ENCODE results near the gene CGN. TPM values are rescaled to one million over a fixed set of nuclear protein-coding genes. Genes with fewer than 3 reads are reported as not detected.

CGN gene, protein sequence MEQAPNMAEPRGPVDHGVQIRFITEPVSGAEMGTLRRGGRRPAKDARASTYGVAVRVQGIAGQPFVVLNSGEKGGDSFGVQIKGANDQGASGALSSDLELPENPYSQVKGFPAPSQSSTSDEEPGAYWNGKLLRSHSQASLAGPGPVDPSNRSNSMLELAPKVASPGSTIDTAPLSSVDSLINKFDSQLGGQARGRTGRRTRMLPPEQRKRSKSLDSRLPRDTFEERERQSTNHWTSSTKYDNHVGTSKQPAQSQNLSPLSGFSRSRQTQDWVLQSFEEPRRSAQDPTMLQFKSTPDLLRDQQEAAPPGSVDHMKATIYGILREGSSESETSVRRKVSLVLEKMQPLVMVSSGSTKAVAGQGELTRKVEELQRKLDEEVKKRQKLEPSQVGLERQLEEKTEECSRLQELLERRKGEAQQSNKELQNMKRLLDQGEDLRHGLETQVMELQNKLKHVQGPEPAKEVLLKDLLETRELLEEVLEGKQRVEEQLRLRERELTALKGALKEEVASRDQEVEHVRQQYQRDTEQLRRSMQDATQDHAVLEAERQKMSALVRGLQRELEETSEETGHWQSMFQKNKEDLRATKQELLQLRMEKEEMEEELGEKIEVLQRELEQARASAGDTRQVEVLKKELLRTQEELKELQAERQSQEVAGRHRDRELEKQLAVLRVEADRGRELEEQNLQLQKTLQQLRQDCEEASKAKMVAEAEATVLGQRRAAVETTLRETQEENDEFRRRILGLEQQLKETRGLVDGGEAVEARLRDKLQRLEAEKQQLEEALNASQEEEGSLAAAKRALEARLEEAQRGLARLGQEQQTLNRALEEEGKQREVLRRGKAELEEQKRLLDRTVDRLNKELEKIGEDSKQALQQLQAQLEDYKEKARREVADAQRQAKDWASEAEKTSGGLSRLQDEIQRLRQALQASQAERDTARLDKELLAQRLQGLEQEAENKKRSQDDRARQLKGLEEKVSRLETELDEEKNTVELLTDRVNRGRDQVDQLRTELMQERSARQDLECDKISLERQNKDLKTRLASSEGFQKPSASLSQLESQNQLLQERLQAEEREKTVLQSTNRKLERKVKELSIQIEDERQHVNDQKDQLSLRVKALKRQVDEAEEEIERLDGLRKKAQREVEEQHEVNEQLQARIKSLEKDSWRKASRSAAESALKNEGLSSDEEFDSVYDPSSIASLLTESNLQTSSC
- total RNA-seq (2022; extraction: Qiagen RNA extraction): 2.0 to 2.4 TPM (median 2.3 TPM) in 5 replicates

DNA sequence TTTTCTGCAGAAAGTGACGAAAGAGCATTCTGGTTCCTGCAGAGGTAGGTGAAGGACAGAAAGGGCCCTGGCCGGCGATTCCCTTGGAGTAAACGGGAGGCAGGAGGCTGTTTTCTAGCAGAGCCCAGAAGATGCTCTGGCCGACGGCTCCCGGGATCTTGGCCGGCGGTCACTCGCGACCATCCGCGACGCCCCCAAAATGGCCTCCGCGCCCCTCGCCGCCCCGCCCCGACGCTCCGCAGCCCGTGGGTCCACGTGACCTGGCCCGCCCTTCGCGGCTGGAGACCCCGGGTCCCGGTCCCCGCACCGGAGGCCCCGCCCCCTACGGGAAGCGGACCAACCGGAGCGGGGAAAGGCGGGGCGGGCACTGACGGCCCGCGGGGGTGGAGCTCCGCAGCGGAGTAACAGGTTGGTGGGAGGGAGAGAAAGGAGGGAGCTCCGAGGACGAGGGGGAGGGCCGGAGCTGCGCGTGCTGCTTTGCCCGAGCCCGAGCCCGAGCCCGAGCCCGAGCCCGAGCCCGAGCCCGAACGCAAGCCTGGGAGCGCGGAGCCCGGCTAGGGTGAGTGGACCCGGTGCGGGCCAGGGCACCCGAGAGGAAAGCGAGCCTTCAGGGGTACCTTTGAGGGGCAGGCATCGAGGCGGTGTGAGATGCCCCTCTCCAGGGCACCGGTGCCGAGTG, at the start of gene CGN:
CGN (plus strand) TSS at position 431 of the 679 bp plus-strand sequence. CDS start 7,133 bp downstream, outside the sequence.

DNA sequence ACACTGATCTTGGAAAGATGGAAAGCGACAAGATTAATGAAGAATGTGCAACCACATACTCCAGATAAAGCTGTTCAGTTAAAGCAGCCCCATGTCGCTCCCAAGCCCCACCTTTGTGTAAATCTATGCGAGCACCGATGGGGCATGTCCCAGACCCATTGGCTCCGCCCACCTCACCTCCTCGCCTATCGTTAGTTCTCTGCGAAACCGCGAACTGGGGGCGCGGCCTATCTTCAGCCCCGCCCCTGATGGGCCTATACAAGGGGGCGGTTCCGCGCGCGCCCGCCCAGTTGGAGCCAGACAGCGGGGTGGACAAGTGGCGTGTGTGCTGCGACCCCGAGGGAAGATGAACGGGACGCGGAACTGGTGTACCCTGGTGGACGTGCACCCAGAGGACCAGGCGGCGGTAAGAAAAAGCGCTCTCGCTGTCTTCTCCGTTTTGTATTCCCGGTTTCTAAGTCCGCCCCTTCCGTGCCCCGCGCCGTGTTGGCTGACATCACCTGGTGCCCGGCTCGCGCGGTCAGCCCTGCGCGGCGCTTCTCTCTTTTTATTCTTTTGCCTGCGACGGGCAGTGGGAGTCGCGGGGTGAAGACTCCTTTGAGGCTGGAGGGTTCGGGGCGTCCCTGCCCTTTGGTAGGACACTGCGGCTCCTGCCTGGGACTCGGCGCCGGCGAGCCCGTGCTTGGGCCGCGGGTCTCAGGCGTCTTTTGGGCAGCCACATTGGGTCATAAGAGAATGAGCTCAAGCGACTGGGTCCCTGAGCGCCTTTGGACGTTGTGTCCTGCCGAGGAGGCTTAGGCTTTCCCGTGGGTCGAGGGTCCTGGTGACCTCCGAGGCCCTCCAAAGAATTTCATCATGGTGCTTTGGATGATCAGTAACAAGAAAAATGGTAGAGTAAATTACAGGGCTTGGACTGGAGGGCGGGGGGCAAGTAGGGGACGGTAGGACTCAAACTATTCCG, 29.1 kb downstream of the CGN start, which contains the start of gene TUFT1:
TUFT1 (plus strand) TSS at position 289 of the 961 bp plus-strand sequence; CDS start at position 347, 58 bp downstream.

Other genes with a start within 250 kb of the CGN start
- gene ZNF687, start 229.1 kb upstream of the CGN start, total RNA-seq (2022; extraction: Qiagen RNA extraction): 13.0 to 15.0 TPM (median 14.0 TPM) in 5 replicates
- gene PI4KB, start 184.0 kb upstream of the CGN start, total RNA-seq (2022; extraction: Qiagen RNA extraction): 23.7 to 26.5 TPM (median 24.6 TPM) in 5 replicates
- gene RFX5, start 164.1 kb upstream of the CGN start, total RNA-seq (2022; extraction: Qiagen RNA extraction): 16.5 to 24.4 TPM (median 21.4 TPM) in 5 replicates
- 6.1 to 7.8 TPM (median 7.5 TPM) in 5 replicates for gene SELENBP1, start 138.7 kb upstream of the CGN start, total RNA-seq (2022; extraction: Qiagen RNA extraction)
- 361 to 442 TPM (median 418 TPM) in 5 replicates for gene PSMB4, start 111.8 kb upstream of the CGN start, total RNA-seq (2022; extraction: Qiagen RNA extraction)
- 16.9 to 20.9 TPM (median 18.8 TPM) in 5 replicates for gene POGZ, start 51.9 kb upstream of the CGN start, total RNA-seq (2022; extraction: Qiagen RNA extraction)
- 8.0 to 9.1 TPM (median 8.8 TPM) in 5 replicates for gene TUFT1, start 28.9 kb downstream of the CGN start, total RNA-seq (2022; extraction: Qiagen RNA extraction)
- 7.3 to 13.8 TPM (median 7.8 TPM) in 5 replicates for gene SNX27, start 100.7 kb downstream of the CGN start, total RNA-seq (2022; extraction: Qiagen RNA extraction)
- gene CELF3, start 205.4 kb downstream of the CGN start, total RNA-seq (2022; extraction: Qiagen RNA extraction): not detected in 5 replicates
- gene RIIAD1, start 210.1 kb downstream of the CGN start, total RNA-seq (2022; extraction: Qiagen RNA extraction): 0.41 TPM in 1 of 5 replicates, not detected in the others

Data from A549 treated with Hydrocortisone at 1 μM for 4 hours (cell line).